ENCODE measurements around the gene TRIP4.
"Not testable (repeated sequence)": the region's sequence is repeated elsewhere in the genome, so short reads cannot be mapped to it uniquely, and the experiment has no call there.

Gene TRIP4

GRCh38 chr15:64381000-64381751 lies 6.5 kb upstream of the TRIP4 start, which contains the start of gene PCLAF:
TSS of gene PCLAF (minus strand) at chr15:64381441. CDS start at chr15:64381371, 70 bp downstream.
- peak; percentile 92 for DNase-seq (ENCODE audit: low spot score)

- DNase-seq (ENCODE audit: low spot score): no peak
These were observed 3.9 kb upstream of the TRIP4 start for GRCh38 chr15:64383760-64384159.

GRCh38 chr15:64386291-64386690 lies 1.3 kb upstream of the TRIP4 start:
- DNase-seq (ENCODE audit: low spot score): no peak

GRCh38 chr15:64389036-64389435 lies 1.4 kb downstream of the TRIP4 start:
- DNase-seq (ENCODE audit: low spot score): no peak

- not testable (repeated sequence) for DNase-seq (ENCODE audit: low spot score)
These were observed 4.8 kb downstream of the TRIP4 start for GRCh38 chr15:64392471-64392870.

GRCh38 chr15:64396789-64397188 lies 9.2 kb downstream of the TRIP4 start:
- DNase-seq (ENCODE audit: low spot score): no peak

- DNase-seq (ENCODE audit: low spot score): no peak
These were observed 10.9 kb downstream of the TRIP4 start for GRCh38 chr15:64398575-64398974.

- DNase-seq (ENCODE audit: low spot score): no peak
These were observed 12.9 kb downstream of the TRIP4 start for GRCh38 chr15:64400583-64400982.

GRCh38 chr15:64412216-64412615 lies 24.6 kb downstream of the TRIP4 start:
- DNase-seq (ENCODE audit: low spot score): no peak

GRCh38 chr15:64422697-64423096 lies 35.1 kb downstream of the TRIP4 start:
- no peak for DNase-seq (ENCODE audit: low spot score)

- no peak for DNase-seq (ENCODE audit: low spot score)
These were observed 36.3 kb downstream of the TRIP4 start for GRCh38 chr15:64423970-64424369.

- DNase-seq (ENCODE audit: low spot score): no peak
These were observed 37.6 kb downstream of the TRIP4 start for GRCh38 chr15:64425221-64425620.

- peak; percentile 56 for DNase-seq (ENCODE audit: low spot score)
These were observed 39.3 kb downstream of the TRIP4 start for GRCh38 chr15:64426845-64427465.

GRCh38 chr15:64429448-64429847 lies 41.8 kb downstream of the TRIP4 start:
- no peak for DNase-seq (ENCODE audit: low spot score)

- DNase-seq (ENCODE audit: low spot score): no peak
These were observed 42.5 kb downstream of the TRIP4 start for GRCh38 chr15:64430000-64430735.

- DNase-seq (ENCODE audit: low spot score): no peak
These were observed 50.3 kb downstream of the TRIP4 start for GRCh38 chr15:64437982-64438381.

GRCh38 chr15:64438653-64439447 lies 51.2 kb downstream of the TRIP4 start:
- no peak for DNase-seq (ENCODE audit: low spot score)

GRCh38 chr15:64441852-64442251 lies 54.2 kb downstream of the TRIP4 start:
- DNase-seq (ENCODE audit: low spot score): no peak

GRCh38 chr15:64443016-64443415 lies 55.4 kb downstream of the TRIP4 start:
- no peak for DNase-seq (ENCODE audit: low spot score)

- no peak for DNase-seq (ENCODE audit: low spot score)
These were observed 56.3 kb downstream of the TRIP4 start for GRCh38 chr15:64443747-64444621.

GRCh38 chr15:64444836-64445235 lies 57.2 kb downstream of the TRIP4 start:
- DNase-seq (ENCODE audit: low spot score): no peak
